Transverse colon (tissue), 4 donors: ENCODE results near the gene MBNL2. TPM values are rescaled to one million over a fixed set of nuclear protein-coding genes. Genes with fewer than 3 reads are reported as not detected.
A peak's percentile ranks its signal among the peaks of the same experiment; 100 is the strongest.

ENCODE experiments used
- DNase-seq: peaks from one replicate; pipeline ENCODE4 v3.0.0-alpha.2; 2019
- H3K27ac ChIP-seq, 4 donors: fragments of 200-600 bp; sonication (generic); 2 replicates each; pipeline ENCODE4 v1.5.1; 2016 to 2018; ENCODE audit warnings: inconsistent platforms in 4 of 4
- H3K27me3 ChIP-seq: fragments of 200-600 bp; sonication (generic); 2 replicates; pipeline ENCODE4 v1.5.1; 2017; ENCODE audit warnings: inconsistent platforms
- H3K36me3 ChIP-seq, 4 donors: fragments of 200-600 bp; sonication (generic); 2 replicates each; pipeline ENCODE4 v1.5.1; 2017 to 2019; ENCODE audit warnings: inconsistent platforms in 4 of 4
- H3K4me1 ChIP-seq, 4 donors: fragments of 200-600 bp; sonication (generic); 2 replicates each; pipeline ENCODE4 v1.5.1; 2017 to 2020; ENCODE audit warnings: inconsistent platforms in 4 of 4
- H3K4me3 ChIP-seq, 4 donors: fragments of 200-600 bp; sonication (generic); 1 replicate in 1 of 4; 2 replicates in 3 of 4; pipeline versions ENCODE4 v1.5.1 to v1.6.1; 2017 to 2019; ENCODE audit warnings: inconsistent platforms in 4 of 4
- H3K9me3 ChIP-seq, 2 donors: fragments of 200-600 bp; sonication (generic); 2 replicates each; pipeline ENCODE4 v1.5.1; 2017 to 2019; ENCODE audit warnings: inconsistent platforms in 2 of 2
- EP300 ChIP-seq: sonication (generic); formaldehyde crosslinking; IDR thresholded peaks from one replicate; pipeline ENCODE4 v1.6.1; 2017; ENCODE audit warnings: antibody characterized with exemption, low read depth
- POLR2A ChIP-seq: fragments of 450-650 bp; IDR thresholded peaks from one replicate; pipeline ENCODE4 v1.6.1; 2016; ENCODE audit warnings: antibody characterized with exemption, mild to moderate bottlenecking, moderate library complexity
- POLR2AphosphoS5 ChIP-seq, 3 donors: sonication (generic); formaldehyde crosslinking; IDR thresholded peaks; one replicate each; pipeline ENCODE4 v1.6.1; 2016; ENCODE audit warnings: antibody characterized with exemption in 3 of 3
- WGBS, 2 donors: methylation state at CpG; one replicate each; pipeline ENCODE4 v1.1.5; 2018; ENCODE audit warnings: low coverage in 1 of 2; 5-methylcytosine and 5-hydroxymethylcytosine counted together
- in situ Hi-C, 4 donors: fragments of 200-750 bp; cut with MboI; loops; one replicate each; pipeline versions ENCODE4 v1.15.0 to v1.15.1; 2017; ENCODE audit warnings: low sequenced_read_pairs in 3 of 4, low pct_ligation_motif_present in 1 of 4, low pct_unique_long_range_greater_than_20kb in 1 of 4
- intact Hi-C: fragments of 100-400 bp; cut with DNase I; formaldehyde crosslinking; loops from one replicate; pipeline ENCODE4 v1.15.1; 2023; ENCODE audit warnings: low total_unique reads
- total RNA-seq, 4 donors: library from RNA; depleted of rRNA; stranded (reverse); fragments of >200 nt; gene quantifications; one replicate each; pipeline ENCODE4 v1.1.0, GENCODE V29; 2016
- TF ChIP-seq, protein P1 (sequence below), 5 experiments: fragments of 200-600 bp in 3 of 5; fragments of 450-650 bp in 2 of 5; sonication (generic) in 3 of 5; IDR thresholded peaks; 1 replicate in 2 of 5; 2 replicates in 3 of 5; pipeline ENCODE4 v1.5.1; 2016 to 2017; ENCODE audit warnings: antibody characterized with exemption in 5 of 5, inconsistent platforms in 3 of 5, mild to moderate bottlenecking in 2 of 5, moderate library complexity in 1 of 5

Gene MBNL2
- total RNA-seq, 4 donors from 2014 or later = 26.9 to 53.7 (median 46.1) TPM

- TF ChIP-seq, protein P1, sequence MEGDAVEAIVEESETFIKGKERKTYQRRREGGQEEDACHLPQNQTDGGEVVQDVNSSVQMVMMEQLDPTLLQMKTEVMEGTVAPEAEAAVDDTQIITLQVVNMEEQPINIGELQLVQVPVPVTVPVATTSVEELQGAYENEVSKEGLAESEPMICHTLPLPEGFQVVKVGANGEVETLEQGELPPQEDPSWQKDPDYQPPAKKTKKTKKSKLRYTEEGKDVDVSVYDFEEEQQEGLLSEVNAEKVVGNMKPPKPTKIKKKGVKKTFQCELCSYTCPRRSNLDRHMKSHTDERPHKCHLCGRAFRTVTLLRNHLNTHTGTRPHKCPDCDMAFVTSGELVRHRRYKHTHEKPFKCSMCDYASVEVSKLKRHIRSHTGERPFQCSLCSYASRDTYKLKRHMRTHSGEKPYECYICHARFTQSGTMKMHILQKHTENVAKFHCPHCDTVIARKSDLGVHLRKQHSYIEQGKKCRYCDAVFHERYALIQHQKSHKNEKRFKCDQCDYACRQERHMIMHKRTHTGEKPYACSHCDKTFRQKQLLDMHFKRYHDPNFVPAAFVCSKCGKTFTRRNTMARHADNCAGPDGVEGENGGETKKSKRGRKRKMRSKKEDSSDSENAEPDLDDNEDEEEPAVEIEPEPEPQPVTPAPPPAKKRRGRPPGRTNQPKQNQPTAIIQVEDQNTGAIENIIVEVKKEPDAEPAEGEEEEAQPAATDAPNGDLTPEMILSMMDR (IDR thresholded peaks at IDR 0.05) = no peak
- TF ChIP-seq POLR2A = no peak
- peak; percentile 50 to 75 (median 51) for TF ChIP-seq POLR2AphosphoS5 (IDR thresholded peaks at IDR 0.05)
- TF ChIP-seq EP300 = peak; percentile 73
- Histone ChIP-seq H3K4me3 (no peak overlapping the region), H3K36me3 (no peaks in the 10 kb centered on the region), H3K9me3 (no peaks in the 10 kb centered on the region), H3K4me1 (peaks cover 18 to 66% (median 53%) of the 10 kb centered on the region in 4 donors), H3K27me3 (no peaks in the 10 kb centered on the region), H3K27ac (peak overlapping the region; percentile 58 to 75 (median 64))
- no peak for DNase-seq
- in situ Hi-C loops = no loop called here
- WGBS, 2 donors = 30 to 69% methylated on average over 2 to 5 of the region's 5 CpGs
- intact Hi-C loops = no loop called here
Observed at GRCh38 chr13:97256343-97256783, 34.2 kb downstream of the MBNL2 start.

- intact Hi-C loops = no loop called here
- peak overlapping the region; percentile 58 to 75 (median 64) for H3K27ac ChIP-seq
- no peaks in the 10 kb centered on the region for H3K27me3 ChIP-seq
- H3K4me3 ChIP-seq = no peak overlapping the region
- H3K9me3 ChIP-seq = no peaks in the 10 kb centered on the region
- DNase-seq = no peak
- in situ Hi-C loops = no loop called here
- H3K36me3 ChIP-seq = no peaks in the 10 kb centered on the region
- TF ChIP-seq POLR2AphosphoS5 (IDR thresholded peaks at IDR 0.05) = no peak
- TF ChIP-seq, protein P1 (IDR thresholded peaks at IDR 0.05) = no peak
- TF ChIP-seq POLR2A = no peak
- TF ChIP-seq EP300 = no peak
- 87 to 91% methylated on average over 5 to 6 of the region's 6 CpGs for WGBS, 2 donors
- peaks cover 19 to 75% (median 57%) of the 10 kb centered on the region in 4 donors for H3K4me1 ChIP-seq
Observed at GRCh38 chr13:97257228-97257755, 35.2 kb downstream of the MBNL2 start.

DNA sequence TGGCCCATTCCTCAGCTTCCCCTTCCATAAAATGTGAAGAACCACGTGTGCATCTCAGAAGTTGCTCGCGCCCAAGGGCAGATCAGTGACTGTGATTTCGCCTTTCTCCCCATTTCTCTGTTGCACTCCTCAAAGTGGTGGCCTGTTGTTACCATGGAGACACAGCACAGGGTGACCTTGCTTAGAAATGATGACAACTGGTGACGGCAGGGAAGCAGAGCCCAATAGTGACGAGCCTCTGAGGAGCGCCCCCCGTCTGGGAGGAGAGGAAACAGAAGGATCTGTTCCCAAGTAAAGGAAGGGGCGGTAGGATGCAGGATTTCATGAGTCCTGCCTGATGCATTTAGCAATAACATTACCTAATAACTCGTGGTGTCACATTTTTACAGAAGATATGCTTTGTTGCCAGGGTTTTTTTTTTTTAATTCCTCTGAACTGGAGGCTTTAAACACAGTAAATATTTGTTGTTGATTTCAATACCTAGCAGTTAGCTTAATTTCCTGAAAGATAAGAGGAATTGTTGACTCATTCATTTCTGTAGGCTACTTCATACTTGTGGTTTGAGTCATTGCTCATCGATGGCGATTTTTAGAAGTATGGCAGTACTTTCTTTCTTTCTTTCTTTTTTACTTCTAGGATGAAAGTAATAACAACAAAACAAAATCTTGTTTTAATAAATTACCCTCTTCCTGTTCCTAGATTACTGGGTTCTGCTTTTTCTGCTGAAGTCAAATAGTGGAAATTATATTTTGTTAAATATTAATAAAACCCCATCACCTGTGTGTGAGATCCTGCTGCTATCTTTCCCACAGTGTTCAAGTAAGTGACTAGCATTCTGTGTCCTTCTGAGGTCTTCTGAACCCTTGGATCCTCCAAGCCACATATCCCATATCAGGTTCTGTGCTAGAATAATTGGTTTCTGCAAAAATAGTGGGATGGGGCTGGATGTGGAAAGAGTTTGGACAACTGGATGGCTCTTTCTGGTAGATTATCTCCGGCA is 36.0 kb downstream of the MBNL2 start:
- whole genome bisulfite sequencing, 2 donors = 13 to 71% methylated on average over 3 to 13 of the region's 13 CpGs
- in situ Hi-C loops = no loop called here
- Histone ChIP-seq H3K36me3 (no peaks in the 10 kb centered on the region), H3K27me3 (no peaks in the 10 kb centered on the region), H3K4me1 (peaks cover 19 to 80% (median 57%) of the 10 kb centered on the region in 4 donors), H3K4me3 (no peak overlapping the region), H3K9me3 (no peaks in the 10 kb centered on the region), H3K27ac (peak overlapping the region; percentile 53 to 75 (median 62))
- TF ChIP-seq POLR2AphosphoS5 (IDR thresholded peaks at IDR 0.05) (no peak), POLR2A (no peak), EP300 (no peak)
- intact Hi-C loops = no loop called here
- no peak for DNase-seq

- Histone ChIP-seq H3K36me3 (no peaks in the 10 kb centered on the region), H3K9me3 (no peaks in the 10 kb centered on the region), H3K27me3 (no peaks in the 10 kb centered on the region), H3K4me3 (no peak overlapping the region), H3K4me1 (peaks cover 19 to 80% (median 57%) of the 10 kb centered on the region in 4 donors), H3K27ac (peak overlapping the region; percentile 53 to 75 (median 62))
- TF ChIP-seq POLR2A (no peak), POLR2AphosphoS5 (IDR thresholded peaks at IDR 0.05) (no peak), EP300 (no peak)
- TF ChIP-seq, protein P1 (IDR thresholded peaks at IDR 0.05) = no peak
- in situ Hi-C loops = no loop called here
- no peak for DNase-seq
- intact Hi-C loops = no loop called here
- 84% methylated on average over 2 of the region's 2 CpGs; no CpG with 5 or more reads in 1 of the 2 donors for WGBS, 2 donors
Observed at GRCh38 chr13:97258801-97259200, 36.7 kb downstream of the MBNL2 start.
